NCI-H1092 (cell line): Measurements from ENCODE around the gene TPO.

Experiments
- DNase-seq: peaks from one replicate; lab custom pipeline; 2025; lab: John Stamatoyannopoulos, UW

The TPO gene

GRCh38 chr2:1450915-1451314, 37.7 kb downstream of the TPO start:
- DNase-seq = no peak

- DNase-seq = no peak
These were observed 38.2 kb downstream of the TPO start for GRCh38 chr2:1451422-1451821.

GRCh38 chr2:1453561-1453960, 40.3 kb downstream of the TPO start:
- no peak for DNase-seq

GRCh38 chr2:1454346-1454745, 41.1 kb downstream of the TPO start:
- no peak for DNase-seq

GRCh38 chr2:1455466-1455865, 42.2 kb downstream of the TPO start:
- DNase-seq = no peak

GRCh38 chr2:1458432-1458831, 45.2 kb downstream of the TPO start:
- no peak for DNase-seq

- no peak for DNase-seq
These were observed 46.5 kb downstream of the TPO start for GRCh38 chr2:1459727-1460126.

GRCh38 chr2:1460851-1461418, 47.7 kb downstream of the TPO start:
- DNase-seq = no peak

GRCh38 chr2:1461507-1462390, 48.5 kb downstream of the TPO start:
- no peak for DNase-seq

- no peak for DNase-seq
These were observed 49.7 kb downstream of the TPO start for GRCh38 chr2:1462994-1463393.

- no peak for DNase-seq
These were observed 59.1 kb downstream of the TPO start for GRCh38 chr2:1472350-1472749.

GRCh38 chr2:1476617-1477195, 63.4 kb downstream of the TPO start:
- no peak for DNase-seq

GRCh38 chr2:1477196-1478040, 64.2 kb downstream of the TPO start:
- DNase-seq = no peak

- DNase-seq = no peak
These were observed 65.3 kb downstream of the TPO start for GRCh38 chr2:1478311-1479305.

GRCh38 chr2:1479346-1479745, 66.1 kb downstream of the TPO start:
- DNase-seq = no peak

GRCh38 chr2:1480671-1481076, 67.4 kb downstream of the TPO start:
- no peak for DNase-seq

GRCh38 chr2:1481406-1482252, 68.4 kb downstream of the TPO start:
- DNase-seq = no peak

GRCh38 chr2:1482253-1482675, 69.0 kb downstream of the TPO start:
- DNase-seq = no peak

- no peak for DNase-seq
These were observed 69.7 kb downstream of the TPO start for GRCh38 chr2:1482981-1483380.

- DNase-seq = no peak
These were observed 70.3 kb downstream of the TPO start for GRCh38 chr2:1483551-1483950.
